Fibroblast of skin of right quadriceps (primary cell): ENCODE results near the gene PRSS16.

ENCODE experiments used
- DNase-seq: peaks from one replicate; pipeline ENCODE4 v3.0.0-alpha.2; 2013

PRSS16 gene

DNA sequence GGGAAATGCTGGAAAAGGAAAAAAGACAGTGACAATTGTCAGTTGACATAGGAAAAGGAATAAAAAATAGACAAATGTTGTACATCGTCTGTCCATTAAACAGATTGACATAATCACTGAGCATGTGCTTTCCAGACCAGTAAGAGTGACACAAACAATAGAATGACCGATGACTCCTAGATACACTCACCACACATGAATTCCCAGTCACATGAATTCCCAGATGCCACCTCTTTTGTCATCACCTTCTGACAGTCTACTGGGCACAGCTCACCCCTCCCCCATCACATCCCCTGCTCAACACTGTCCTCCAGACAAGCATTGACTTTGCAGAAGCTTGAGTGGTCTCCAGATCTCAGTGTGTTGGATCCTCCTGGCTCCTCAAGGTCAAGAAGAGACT, 38.6 kb downstream of the PRSS16 start:
- DNase-seq = no peak

GRCh38 chr6:27287751-27288135, 40.2 kb downstream of the PRSS16 start:
- no peak for DNase-seq

DNA sequence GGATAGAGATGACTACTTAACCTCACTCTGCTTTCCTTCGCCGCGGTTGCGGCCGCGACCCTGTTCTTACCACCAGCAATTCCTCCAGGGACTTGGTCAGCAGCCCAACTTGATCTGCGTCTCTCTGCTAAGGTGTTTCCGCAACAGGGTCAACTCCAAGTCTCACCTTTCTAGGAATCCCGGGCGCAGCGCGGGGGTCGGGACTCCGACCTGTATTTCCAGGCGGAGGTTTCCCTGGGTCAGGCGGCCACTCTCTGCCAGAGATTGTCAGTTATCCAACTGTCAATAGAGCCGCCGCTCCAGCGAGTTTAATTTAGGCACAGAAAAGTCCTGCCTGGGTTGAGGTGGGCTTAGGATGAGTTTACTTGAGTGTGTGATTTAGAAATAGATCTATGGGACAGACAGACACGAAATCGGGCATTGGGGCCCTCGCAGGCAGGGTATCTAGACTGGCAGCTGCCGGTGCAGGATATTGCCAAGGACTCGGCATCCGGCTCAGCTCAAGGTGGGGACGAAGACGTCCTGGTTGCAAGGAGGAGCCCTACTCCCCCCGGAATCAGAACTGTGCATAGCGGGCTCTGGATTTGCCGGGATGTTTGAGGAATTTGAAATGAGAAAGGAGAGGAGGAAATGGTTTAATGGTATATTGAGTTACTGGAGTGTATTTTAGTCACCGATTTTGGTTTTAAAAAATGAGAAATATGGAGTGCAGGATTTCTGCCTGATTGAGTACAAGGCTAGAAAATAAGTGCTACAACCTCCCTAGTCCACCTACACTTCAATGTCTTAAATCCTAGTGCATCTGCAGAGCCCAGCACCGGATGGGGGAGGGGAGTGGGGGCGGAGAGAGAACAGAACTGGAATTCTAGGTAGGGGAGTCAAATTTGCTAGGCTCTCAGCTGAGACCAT, 40.9 kb downstream of the PRSS16 start:
- DNase-seq = no peak

GRCh38 chr6:27290065-27290849, 42.8 kb downstream of the PRSS16 start:
- DNase-seq = peak; percentile 40

GRCh38 chr6:27290850-27291208, 43.3 kb downstream of the PRSS16 start:
- no peak for DNase-seq

DNA sequence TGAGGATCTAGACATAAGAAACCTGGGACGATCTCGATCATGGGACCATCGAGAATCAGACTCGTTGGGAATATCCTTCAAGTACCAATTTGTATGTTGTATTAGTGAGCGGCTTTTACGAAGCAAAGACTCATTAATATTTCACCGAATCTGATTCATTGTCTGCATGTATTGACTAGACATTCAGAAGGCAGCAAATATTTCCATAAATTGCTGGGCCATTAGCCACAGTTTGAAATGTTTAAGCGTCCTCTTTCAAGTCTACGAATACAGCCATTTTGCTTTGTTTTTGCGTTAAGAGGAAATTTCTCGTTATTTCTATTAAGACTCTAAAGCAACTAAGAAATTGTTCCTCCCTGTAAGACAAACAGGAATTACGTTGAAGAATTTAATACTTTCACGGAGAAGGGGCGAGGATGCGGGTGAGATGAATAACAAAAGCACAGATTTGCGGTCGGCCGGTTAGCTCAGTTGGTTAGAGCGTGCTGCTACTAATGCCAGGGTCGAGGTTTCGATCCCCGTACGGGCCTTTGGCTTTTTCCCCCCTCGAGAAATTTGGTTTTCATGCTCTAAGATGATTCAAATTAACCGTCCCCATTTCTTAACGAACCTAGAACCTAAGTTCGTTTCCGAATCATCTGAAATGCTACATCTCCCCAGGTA, 46.1 kb downstream of the PRSS16 start:
- DNase-seq = peak; percentile 67

DNA sequence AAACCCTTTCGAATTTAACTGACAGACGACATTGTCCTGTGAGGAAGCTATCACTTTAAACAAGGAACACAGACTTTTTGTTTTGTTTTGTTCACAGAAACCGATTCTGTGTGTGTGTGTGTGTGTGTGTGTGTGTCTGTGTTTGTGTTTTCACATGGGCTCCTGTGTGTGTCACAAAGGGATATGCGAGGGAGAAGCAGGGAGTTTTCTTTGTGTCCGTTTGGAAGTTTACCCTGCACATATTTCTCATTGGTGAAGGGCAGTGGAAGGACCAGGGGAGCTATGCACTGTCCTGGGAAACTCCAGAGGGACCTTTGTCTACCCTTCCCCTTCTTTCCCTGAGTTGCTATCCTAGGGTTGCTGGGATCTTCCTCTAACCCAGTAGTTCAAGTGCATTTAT, 46.9 kb downstream of the PRSS16 start:
- DNase-seq = no peak

DNA sequence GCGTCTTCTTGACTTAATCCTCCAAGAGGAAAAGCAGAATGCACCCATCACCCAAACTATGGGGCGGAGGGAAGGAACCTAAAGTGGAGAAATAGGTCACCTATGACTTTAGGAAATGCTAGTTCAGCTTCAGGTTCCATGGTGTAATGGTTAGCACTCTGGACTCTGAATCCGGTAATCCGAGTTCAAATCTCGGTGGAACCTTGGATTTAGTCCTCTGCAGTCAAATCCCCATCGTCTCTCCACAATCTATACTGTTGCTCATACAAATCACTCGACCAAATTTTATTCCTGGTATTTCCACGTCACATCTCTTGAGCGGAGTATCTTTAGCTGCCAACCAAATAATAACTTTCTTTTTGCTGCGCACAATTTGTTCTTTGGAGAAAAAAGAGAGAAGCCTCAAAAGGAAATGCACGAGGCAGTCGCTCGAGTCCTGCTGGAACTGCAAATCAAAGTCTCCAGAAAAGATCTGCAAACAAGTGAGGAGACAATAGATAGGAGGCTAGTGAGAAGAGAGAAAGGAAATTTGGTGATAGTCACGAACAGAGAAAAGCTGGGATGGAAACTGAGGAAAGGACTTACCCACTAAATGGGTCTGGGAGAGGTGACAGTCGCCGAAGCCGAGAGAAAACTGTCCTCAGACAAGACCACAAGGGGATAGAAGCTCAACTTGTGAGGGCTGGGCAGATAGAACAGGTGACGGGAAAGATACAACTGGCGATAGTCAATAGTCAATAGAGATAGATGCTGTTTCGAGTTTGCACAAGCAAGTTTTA, 48.0 kb downstream of the PRSS16 start:
- DNase-seq = peak; percentile 79

DNA sequence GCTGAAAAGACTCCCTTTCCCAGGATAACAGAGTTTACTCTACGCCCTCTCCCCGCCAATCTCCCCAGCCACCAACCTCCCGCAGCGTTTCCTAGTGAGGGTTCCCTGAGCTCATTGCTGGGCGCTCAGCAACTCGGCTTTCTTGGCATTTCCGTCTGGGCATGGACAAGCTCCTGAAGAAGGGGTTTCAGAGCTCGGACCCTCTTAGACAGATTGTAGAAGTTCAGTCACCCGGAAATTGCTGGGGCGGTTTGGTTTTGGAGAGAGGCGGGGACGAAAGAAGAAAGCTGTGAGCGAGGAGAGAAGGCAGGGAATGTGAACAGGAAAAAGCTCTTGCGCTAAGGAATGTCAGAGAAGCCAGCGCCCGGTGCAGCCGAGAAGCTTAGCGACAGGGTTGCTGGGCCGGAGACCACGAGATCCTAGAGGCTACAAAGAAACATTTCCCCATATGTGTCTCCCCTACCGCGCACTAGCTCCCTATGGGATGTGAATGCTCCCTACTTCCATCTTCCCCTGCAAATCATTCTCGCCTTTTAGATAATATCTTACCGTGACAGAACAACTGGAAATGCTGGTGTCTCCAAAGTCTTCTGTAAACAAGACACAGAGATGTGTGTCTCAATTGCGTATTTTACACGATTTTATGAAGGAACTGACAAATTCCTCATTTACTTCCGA, 48.7 kb downstream of the PRSS16 start:
- peak; percentile 45 for DNase-seq

- no peak for DNase-seq
Observed at GRCh38 chr6:27297484-27297856, 50.0 kb downstream of the PRSS16 start.

DNA sequence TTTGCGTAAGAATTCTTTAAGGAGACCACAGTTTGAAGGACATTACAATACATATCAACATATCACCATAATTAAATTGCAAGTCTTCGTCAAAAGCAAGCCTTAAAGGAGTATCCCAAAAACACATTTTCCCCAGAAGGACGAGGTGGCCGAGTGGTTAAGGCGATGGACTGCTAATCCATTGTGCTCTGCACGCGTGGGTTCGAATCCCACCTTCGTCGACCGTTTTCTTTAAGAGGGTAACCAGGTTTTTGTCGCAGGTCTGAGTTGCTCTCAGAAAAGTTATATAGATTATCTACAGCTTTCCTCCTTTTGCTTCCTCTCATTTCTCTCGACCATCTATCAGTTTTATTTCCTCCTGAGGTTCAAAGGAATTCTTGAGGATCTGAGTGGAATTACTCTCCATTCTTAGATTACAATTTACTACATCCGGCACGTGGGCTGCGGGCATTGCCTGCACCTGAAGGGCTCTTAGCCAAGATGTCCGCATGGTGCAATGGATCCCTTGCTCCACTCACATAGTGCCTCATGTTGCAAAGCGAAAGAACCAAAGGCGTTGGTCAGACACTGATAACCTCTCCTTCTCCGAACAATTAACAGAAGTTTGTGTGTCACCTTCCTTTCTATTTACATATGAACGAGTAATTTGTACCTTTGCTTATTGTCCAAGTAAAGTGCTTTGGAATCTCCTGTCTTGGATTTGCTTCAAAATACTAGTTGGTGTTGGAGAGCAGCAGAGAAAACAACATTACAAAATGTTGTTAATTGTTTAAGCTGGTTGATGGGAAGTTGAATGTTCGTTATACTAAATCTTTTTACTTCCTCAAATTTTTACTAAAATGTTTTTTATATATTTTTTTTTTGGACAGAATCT, 50.6 kb downstream of the PRSS16 start:
- peak; percentile 62 for DNase-seq

DNA sequence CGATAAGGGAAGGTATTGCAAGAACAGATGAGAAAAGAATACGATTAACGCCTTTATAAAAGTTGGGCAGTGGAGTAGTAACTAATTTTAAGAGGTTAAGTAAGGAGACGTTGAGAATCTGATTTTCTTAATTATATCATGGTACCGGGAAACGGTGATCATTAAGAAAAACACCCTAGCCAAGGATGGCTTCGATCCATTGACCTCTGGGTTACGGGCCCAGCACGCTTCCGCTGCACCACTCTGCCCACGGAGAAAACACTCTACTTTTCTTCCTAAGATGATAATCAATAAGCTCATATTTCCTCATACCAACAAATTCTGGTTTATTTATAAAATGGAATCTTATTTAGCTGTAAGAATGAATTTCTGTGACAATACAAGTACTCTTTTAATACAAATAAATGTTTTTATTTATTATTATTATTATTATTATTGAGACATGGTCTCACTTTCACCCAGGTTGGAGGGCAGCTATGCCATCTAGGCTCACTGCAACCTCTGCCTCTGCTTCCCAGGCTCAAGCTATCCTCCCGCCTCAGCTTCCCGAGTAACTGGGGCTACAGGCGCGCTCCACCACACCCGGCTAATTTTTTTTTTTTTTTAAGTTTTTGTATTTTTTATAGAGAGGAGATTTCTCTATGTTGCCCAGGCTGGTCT, 56.2 kb downstream of the PRSS16 start:
- DNase-seq = no peak
